IMR-90 (cell line): ENCODE measurements around the gene LNX1. TPM values are rescaled to one million over a fixed set of nuclear protein-coding genes. Genes with fewer than 3 reads are reported as not detected.

ENCODE experiments used
- ATAC-seq: fragments of 200-7000 bp; cut with Tn5 transposase; 2 replicates; pipeline ENCODE4 v1.9.1; 2020; ENCODE audit warnings: low read depth, mild to moderate bottlenecking, moderate library complexity
- BruUV-seq: library from RNA; stranded (reverse); fragments of 400-500 nt; replicated peaks from 2 replicates; lab custom pipeline; 2021; lab: Mats Ljungman, UMichigan
- CTCF ChIA-PET: fragments of 300-600 bp; formaldehyde crosslinking; extraction: SDS; loops from one replicate; lab custom pipeline; 2021; ENCODE audit warnings: antibody characterized with exemption; lab: Yijun Ruan, JAX
- POLR2A ChIA-PET: fragments of 300-600 bp; sonication (Branson Sonifier 250); formaldehyde crosslinking; loops from one replicate; lab custom pipeline; 2022; ENCODE audit warnings: antibody characterized with exemption; ENCODE audit not compliant: unreplicated experiment; lab: Charles Lee
- DNase-seq: peaks from one replicate; pipeline ENCODE4 v3.0.0; 2013
- H2AFZ ChIP-seq: replicated peaks from 2 replicates; pipeline ENCODE3; 2013; ENCODE audit warnings: low read length, mild to moderate bottlenecking; ENCODE audit not compliant: poor library complexity
- H2AK5ac ChIP-seq: 2 replicates; pipeline ENCODE4 v1.6.1; 2013; ENCODE audit warnings: low read depth, low read length, inconsistent platforms
- H2AK9ac ChIP-seq: replicated peaks from 2 replicates; pipeline ENCODE3; 2013; ENCODE audit warnings: mild to moderate bottlenecking, low read depth, low read length, moderate library complexity; ENCODE audit not compliant: poor library complexity
- H2BK120ac ChIP-seq: 2 replicates; pipeline ENCODE4 v1.6.1; 2013; ENCODE audit warnings: low read depth, low read length, inconsistent platforms
- H2BK15ac ChIP-seq: 3 replicates; pipeline ENCODE4 v1.6.1; 2013; ENCODE audit warnings: low read depth, low read length, inconsistent platforms
- H2BK20ac ChIP-seq: 2 replicates; pipeline ENCODE4 v1.6.1; 2013; ENCODE audit warnings: low read depth, mild to moderate bottlenecking, inconsistent platforms, low read length, moderate library complexity
- H2BK5ac ChIP-seq: 2 replicates; pipeline ENCODE4 v1.6.1; 2013; ENCODE audit warnings: mild to moderate bottlenecking, low read depth, low read length, inconsistent platforms; ENCODE audit not compliant: poor library complexity, severe bottlenecking
- H3K14ac ChIP-seq: replicated peaks from 2 replicates; pipeline ENCODE4 v1.6.1; 2013; ENCODE audit warnings: low read depth, low read length, inconsistent platforms
- H3K18ac ChIP-seq: 2 replicates; pipeline ENCODE4 v1.6.1; 2013; ENCODE audit warnings: low read depth, low read length, control low read depth
- H3K23ac ChIP-seq: 2 replicates; pipeline ENCODE4 v1.6.1; 2013; ENCODE audit warnings: low read depth, low read length, inconsistent platforms
- H3K27ac ChIP-seq: 2 replicates; pipeline ENCODE4 v1.5.1; 2013; ENCODE audit warnings: mild to moderate bottlenecking, control low read depth, low read length; ENCODE audit not compliant: insufficient read depth
- H3K27me3 ChIP-seq: 2 replicates; pipeline ENCODE4 v1.6.1; 2013; ENCODE audit warnings: low read length; ENCODE audit not compliant: control insufficient read depth, insufficient read depth
- H3K36me3 ChIP-seq: 2 replicates; pipeline ENCODE4 v1.6.1; 2013; ENCODE audit warnings: low read length, mixed read lengths; ENCODE audit not compliant: control insufficient read depth, insufficient read depth
- H3K4ac ChIP-seq: 2 replicates; pipeline ENCODE4 v1.6.1; 2013; ENCODE audit warnings: low read depth, low read length, inconsistent platforms
- H3K4me1 ChIP-seq: 2 replicates; pipeline ENCODE4 v1.6.1; 2013; ENCODE audit warnings: low read length, mixed read lengths; ENCODE audit not compliant: control insufficient read depth, insufficient read depth
- H3K4me2 ChIP-seq: 2 replicates; pipeline ENCODE4 v1.6.1; 2013; ENCODE audit warnings: low read depth, mild to moderate bottlenecking, control low read depth, low read length, moderate library complexity
- H3K4me3 ChIP-seq: 2 replicates; pipeline ENCODE4 v1.5.1; 2013; ENCODE audit warnings: low read depth, mild to moderate bottlenecking, control low read depth, low read length, moderate library complexity; ENCODE audit not compliant: insufficient read depth
- H3K56ac ChIP-seq: 2 replicates; pipeline ENCODE4 v1.6.1; 2013; ENCODE audit warnings: low read length, inconsistent platforms; ENCODE audit not compliant: insufficient read depth; ENCODE audit errors: extremely low read depth
- H3K79me1 ChIP-seq, 2 experiments: 2 replicates each; pipeline ENCODE4 v1.6.1; 2013; ENCODE audit warnings: low read length in 2 of 2, inconsistent platforms in 1 of 2, low read depth in 1 of 2
- H3K9ac ChIP-seq: 2 replicates; pipeline ENCODE4 v1.6.1; 2013; ENCODE audit warnings: low read depth, low read length, control low read depth
- H3K9me1 ChIP-seq: 2 replicates; pipeline ENCODE4 v1.6.1; 2013; ENCODE audit warnings: low read length, inconsistent platforms; ENCODE audit not compliant: insufficient read depth
- H3K9me3 ChIP-seq: 2 replicates; pipeline ENCODE4 v1.6.1; 2013; ENCODE audit warnings: low read length; ENCODE audit not compliant: control insufficient read depth, insufficient read depth
- H4K20me1 ChIP-seq: 2 replicates; pipeline ENCODE4 v1.6.1; 2013; ENCODE audit warnings: low read length, inconsistent platforms; ENCODE audit not compliant: insufficient read depth
- H4K5ac ChIP-seq: 2 replicates; pipeline ENCODE4 v1.6.1; 2013; ENCODE audit warnings: mild to moderate bottlenecking, low read depth, low read length, control low read depth
- H4K8ac ChIP-seq, 2 experiments: 2 replicates each; pipeline ENCODE4 v1.6.1; 2013; ENCODE audit warnings: low read depth in 2 of 2, low read length in 2 of 2, control low read depth in 1 of 2, inconsistent platforms in 1 of 2
- H4K91ac ChIP-seq: 2 replicates; pipeline ENCODE4 v1.6.1; 2013; ENCODE audit warnings: low read depth, low read length, inconsistent platforms; ENCODE audit not compliant: insufficient read depth
- BHLHE40 ChIP-seq: fragments of 150-350 bp; IDR thresholded peaks from 2 replicates; pipeline ENCODE4 v1.6.1; 2016; ENCODE audit warnings: mild to moderate bottlenecking, low read depth, low read length
- CEBPB ChIP-seq: IDR thresholded peaks from 2 replicates; pipeline ENCODE4 v1.6.1; 2012; ENCODE audit warnings: low read depth, low read length, improper control_type of control experiment
- CHD1 ChIP-seq: IDR thresholded peaks from 2 replicates; pipeline ENCODE4 v1.6.1; 2012; ENCODE audit warnings: low read depth, low read length, improper control_type of control experiment
- CTCF ChIP-seq: conservative IDR thresholded peaks from 2 replicates; pipeline ENCODE4 v1.5.1; 2012; ENCODE audit warnings: mild to moderate bottlenecking, low read depth, low read length, improper control_type of control experiment
- FOS ChIP-seq: fragments of 150-350 bp; IDR thresholded peaks from 2 replicates; pipeline ENCODE4 v1.6.1; 2016; ENCODE audit warnings: low read depth, low read length
- MAFK ChIP-seq: IDR thresholded peaks from 2 replicates; pipeline ENCODE4 v1.6.1; 2012; ENCODE audit warnings: low read depth, low read length, improper control_type of control experiment
- MAZ ChIP-seq: IDR thresholded peaks from 2 replicates; pipeline ENCODE4 v1.6.1; 2012; ENCODE audit warnings: low read depth, mild to moderate bottlenecking, low read length, improper control_type of control experiment, moderate library complexity, borderline replicate concordance
- MXI1 ChIP-seq: IDR thresholded peaks from 2 replicates; pipeline ENCODE4 v1.6.1; 2012; ENCODE audit warnings: low read depth, mild to moderate bottlenecking, low read length, moderate library complexity, borderline replicate concordance
- NFE2L2 ChIP-seq: fragments of 150-350 bp; IDR thresholded peaks from 2 replicates; pipeline ENCODE4 v1.6.1; 2016; ENCODE audit warnings: low read depth, mild to moderate bottlenecking, low read length
- POLR2A ChIP-seq: IDR thresholded peaks from 2 replicates; pipeline ENCODE4 v1.6.1; 2012; ENCODE audit warnings: mild to moderate bottlenecking, low read depth, low read length
- RAD21 ChIP-seq: IDR thresholded peaks from 2 replicates; pipeline ENCODE4 v1.6.1; 2012; ENCODE audit warnings: low read length, improper control_type of control experiment
- RCOR1 ChIP-seq: IDR thresholded peaks from 2 replicates; pipeline ENCODE4 v1.6.1; 2012; ENCODE audit warnings: mild to moderate bottlenecking, low read length, improper control_type of control experiment; ENCODE audit not compliant: insufficient replicate concordance
- RFX5 ChIP-seq: IDR thresholded peaks from 2 replicates; pipeline ENCODE4 v1.8.0; 2012; ENCODE audit warnings: low read depth, mild to moderate bottlenecking, low read length, moderate library complexity
- SMC3 ChIP-seq: fragments of 150-350 bp; IDR thresholded peaks from 2 replicates; pipeline ENCODE4 v1.6.1; 2016; ENCODE audit warnings: low read depth, mild to moderate bottlenecking, antibody characterized with exemption, low read length, moderate library complexity
- USF2 ChIP-seq: fragments of 150-350 bp; IDR thresholded peaks from 2 replicates; pipeline ENCODE4 v1.6.1; 2017; ENCODE audit warnings: mild to moderate bottlenecking, antibody characterized with exemption, low read length, low read depth
- WGBS, 2 experiments: methylation state at CpG; one replicate each; pipeline versions ENCODE4 v1.1.5 to v1.1.7; 2013; ENCODE audit warnings: missing lambda C conversion rate in 2 of 2; ENCODE audit not compliant: insufficient read length in 1 of 2; ENCODE audit errors: extremely low coverage in 2 of 2; 5-methylcytosine and 5-hydroxymethylcytosine counted together
- dilution Hi-C: fragments of 300-500 bp; cut with HindIII; formaldehyde crosslinking; loops from one replicate; pipeline ENCODE4 v1.14.3; 2018; ENCODE audit warnings: low sequenced_read_pairs; ENCODE audit not compliant: unreplicated experiment
- in situ Hi-C: fragments of 300-500 bp; cut with MboI; formaldehyde crosslinking; loops from 3 replicates; pipeline ENCODE4 v1.14.3; 2019; ENCODE audit warnings: low sequenced_read_pairs, inconsistent platforms, mixed read lengths
- intact Hi-C: fragments of 100-400 bp; cut with micrococcal nuclease; formaldehyde crosslinking; loops from 2 replicates; pipeline ENCODE4 v1.10.0; 2022
- polyA plus RNA-seq, 3 experiments: library from polyadenylated mRNA; depleted of rRNA; stranded (reverse); fragments of >200 nt; gene quantifications; 2 replicates each; pipeline ENCODE4 v1.2.3, GENCODE V29; 2012; ENCODE audit warnings: low replicate concordance in 1 of 3
- total RNA-seq: library from RNA; depleted of rRNA; stranded (reverse); fragments of >200 nt; gene quantifications from 2 replicates; pipeline ENCODE4 v1.2.3, GENCODE V29; 2012
- TF ChIP-seq, protein P1 (sequence below): fragments of 150-350 bp; IDR thresholded peaks from 2 replicates; pipeline ENCODE4 v1.6.1; 2016; ENCODE audit warnings: low read depth, mild to moderate bottlenecking, low read length, moderate library complexity, borderline replicate concordance

The LNX1 gene
- total and polyA plus RNA-seq, 2 of the 4 experiments (the other 2 are of a cell fraction) = 0.15 to 0.36 TPM

DNA sequence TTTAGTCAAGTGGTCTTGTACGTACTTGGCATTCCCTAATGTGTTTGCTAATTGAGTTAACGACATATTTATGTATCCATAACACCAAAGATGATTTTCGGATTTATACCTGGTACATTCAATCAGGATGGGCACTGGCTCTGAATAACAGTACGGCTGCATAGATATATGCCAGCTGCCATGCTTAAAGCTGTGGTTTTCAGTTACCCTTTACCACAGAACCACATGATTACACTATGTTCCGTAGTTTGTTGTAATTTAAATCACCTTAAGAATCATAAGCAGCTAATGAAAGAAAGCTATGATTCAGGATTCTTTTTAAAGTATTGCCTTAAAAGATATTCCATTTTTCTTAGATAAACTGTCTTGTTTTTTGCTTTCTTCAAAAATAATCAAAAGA is 160.2 kb downstream of the LNX1 start:
- no peak overlapping the region for H2BK5ac ChIP-seq

More for the DNA sequence above, 160.2 kb downstream of the LNX1 start:
- Histone ChIP-seq H3K9ac (no peak overlapping the region), H3K79me1 (peaks cover 9 to 16% of the 10 kb centered on the region in 2 experiments), H3K23ac (no peak overlapping the region), H3K9me3 (no peaks in the 10 kb centered on the region), H4K20me1 (no peaks in the 10 kb centered on the region), H3K56ac (no peak overlapping the region), H3K18ac (no peak overlapping the region), H2BK15ac (no peak overlapping the region), H2AFZ (no peak overlapping the region), H2AK9ac (no peak overlapping the region), H2BK120ac (no peak overlapping the region), H3K4me3 (no peak overlapping the region), H4K5ac (no peak overlapping the region), H3K4me2 (no peak overlapping the region), H3K27me3 (no peaks in the 10 kb centered on the region), H3K36me3 (peaks cover 24% of the 10 kb centered on the region), H3K9me1 (peaks cover 3% of the 10 kb centered on the region; the same call in 1 of the 2 replicates), H3K4ac (no peak overlapping the region), H2BK20ac (no peak overlapping the region), H4K8ac (no peak overlapping the region), H4K91ac (no peak overlapping the region), H2AK5ac (no peak overlapping the region), H3K27ac (no peak overlapping the region), H3K4me1 (no peaks in the 10 kb centered on the region; the same call in 1 of the 2 replicates), H3K14ac (no peak overlapping the region)
- ChIA-PET CTCF (no interaction called here), POLR2A (interaction anchor here (0.6 kb wide), 1 partner anchor 8 kb away, joined by 3 read pairs; no protein-coding TSS in a partner anchor)
- in situ Hi-C loops (no loop called here), intact Hi-C loops (no loop called here), dilution Hi-C loops (no loop called here)
- no peak for ATAC-seq
- TF ChIP-seq MAFK (no peak), SMC3 (no peak), CTCF (no peak), NFE2L2 (no peak), USF2 (no peak), MAZ (no peak), RFX5 (no peak), MXI1 (no peak), BHLHE40 (no peak), RCOR1 (no peak), FOS (no peak), RAD21 (no peak), CEBPB (no peak), CHD1 (no peak), POLR2A (no peak)
- TF ChIP-seq, protein P1, sequence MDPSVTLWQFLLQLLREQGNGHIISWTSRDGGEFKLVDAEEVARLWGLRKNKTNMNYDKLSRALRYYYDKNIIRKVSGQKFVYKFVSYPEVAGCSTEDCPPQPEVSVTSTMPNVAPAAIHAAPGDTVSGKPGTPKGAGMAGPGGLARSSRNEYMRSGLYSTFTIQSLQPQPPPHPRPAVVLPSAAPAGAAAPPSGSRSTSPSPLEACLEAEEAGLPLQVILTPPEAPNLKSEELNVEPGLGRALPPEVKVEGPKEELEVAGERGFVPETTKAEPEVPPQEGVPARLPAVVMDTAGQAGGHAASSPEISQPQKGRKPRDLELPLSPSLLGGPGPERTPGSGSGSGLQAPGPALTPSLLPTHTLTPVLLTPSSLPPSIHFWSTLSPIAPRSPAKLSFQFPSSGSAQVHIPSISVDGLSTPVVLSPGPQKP = no peak
- no TSS peak for BruUV-seq
- no CpG with 5 or more reads among the region's 5 CpGs for WGBS, 2 experiments
- DNase-seq = no peak
